ENCODE data around the gene CCNI2. TPM values are rescaled to one million over a fixed set of nuclear protein-coding genes. Genes with fewer than 3 reads are reported as not detected.

The CCNI2 gene
- total RNA-seq, 1 donor from 2014 or later = 0.55 TPM

DNA sequence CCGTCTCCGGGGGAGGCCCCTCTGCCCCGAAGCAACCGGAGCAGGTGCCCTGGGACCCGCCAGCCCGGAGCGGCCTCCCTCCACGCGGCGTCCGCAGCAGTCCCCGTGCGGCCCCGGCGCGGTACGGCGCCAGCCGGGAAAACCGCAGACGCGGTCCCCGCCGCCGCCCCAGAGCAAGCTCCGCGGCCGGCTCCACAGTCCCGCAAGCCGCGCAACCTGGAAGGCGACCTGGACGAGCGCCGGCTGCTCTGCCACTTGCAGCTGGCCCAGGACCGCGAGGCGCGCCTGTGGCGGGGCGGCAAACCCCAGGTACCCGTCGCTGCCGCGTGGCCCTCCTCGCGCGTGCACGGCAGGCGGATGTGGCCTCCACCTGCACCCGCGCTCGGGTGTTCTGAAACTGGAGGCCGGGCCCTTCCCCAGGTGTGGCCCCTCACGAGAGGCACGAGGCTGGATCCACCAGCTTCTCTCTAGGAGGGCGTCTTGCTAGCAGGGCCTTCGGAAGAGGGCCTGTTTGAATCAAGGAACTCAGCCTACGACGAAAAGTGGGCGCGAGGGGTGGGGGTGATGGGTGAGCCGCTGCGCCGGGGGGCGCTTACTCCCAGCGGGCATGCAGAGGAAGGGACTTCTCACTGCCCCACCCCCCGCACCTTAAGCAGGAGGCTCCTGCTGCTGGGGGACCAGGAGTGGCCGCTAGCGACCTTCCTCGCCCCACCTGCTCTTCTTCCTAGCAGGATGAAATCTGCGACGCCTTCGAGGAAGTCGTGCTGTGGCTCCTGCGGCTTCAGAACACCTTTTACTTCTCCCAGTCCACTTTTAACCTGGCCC, 602 bp downstream of the CCNI2 start:
- intact Hi-C loops (cut with DNase I) = no loop called here
- peak overlapping the region; percentile 52 for H3K4me3 ChIP-seq

GRCh38 chr5:132748522-132749000, 1.3 kb downstream of the CCNI2 start:
- no peak for TF ChIP-seq CTCF (IDR thresholded peaks at IDR 0.05)
- ATAC-seq (no peak), DNase-seq (no peak)
- intact Hi-C loops (cut with DNase I) = no loop called here
- no peaks in the 10 kb centered on the region for H3K9me3 ChIP-seq
- H3K27ac ChIP-seq = no peak overlapping the region
- no peak overlapping the region for H3K4me3 ChIP-seq
- H3K4me1 ChIP-seq = peaks cover 6% of the 10 kb centered on the region
- peaks cover 24% of the 10 kb centered on the region for H3K27me3 ChIP-seq
- H3K36me3 ChIP-seq = no peaks in the 10 kb centered on the region

More for the DNA sequence above, 602 bp downstream of the CCNI2 start:
- Histone ChIP-seq H3K27me3 (peaks cover 24% of the 10 kb centered on the region), H3K9me3 (no peaks in the 10 kb centered on the region), H3K27ac (peak overlapping the region; percentile 18), H3K4me1 (peaks cover 6% of the 10 kb centered on the region), H3K36me3 (no peaks in the 10 kb centered on the region)
- TF ChIP-seq CTCF (IDR thresholded peaks at IDR 0.05) = no peak
- ATAC-seq (peak; percentile 59), DNase-seq (no peak)

DNA sequence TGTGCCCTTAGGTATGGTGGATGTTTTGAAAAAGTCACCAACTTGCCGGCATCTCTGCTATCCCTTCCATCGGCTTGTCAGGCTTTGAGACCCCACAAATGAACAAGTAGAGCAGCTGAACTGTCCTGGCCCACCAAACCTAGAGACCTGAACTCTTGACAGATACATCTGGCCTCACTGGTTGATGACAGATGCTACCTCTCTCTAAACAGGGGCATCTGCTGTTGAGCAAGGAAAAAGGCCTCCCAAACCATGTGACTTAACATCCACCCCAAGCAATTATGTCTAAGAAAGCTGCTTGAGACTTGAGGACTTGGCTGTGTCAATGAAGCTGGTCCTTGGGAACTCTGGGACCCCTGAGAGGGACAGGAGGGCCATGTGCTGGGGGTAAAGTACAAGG, 2.3 kb downstream of the CCNI2 start:
- no peak overlapping the region for H3K4me3 ChIP-seq
- ATAC-seq (no peak), DNase-seq (no peak)

GRCh38 chr5:132750471-132751230, 3.4 kb downstream of the CCNI2 start:
- Histone ChIP-seq H3K27ac (no peak overlapping the region), H3K36me3 (no peaks in the 10 kb centered on the region), H3K9me3 (no peaks in the 10 kb centered on the region), H3K27me3 (peaks cover 16% of the 10 kb centered on the region), H3K4me1 (peaks cover 6% of the 10 kb centered on the region), H3K4me3 (no peak overlapping the region)
- intact Hi-C loops (cut with DNase I) = no loop called here
- no peak for TF ChIP-seq CTCF (IDR thresholded peaks at IDR 0.05)
- no peak for DNase-seq
- no peak for ATAC-seq

More for the DNA sequence above, 2.3 kb downstream of the CCNI2 start:
- Histone ChIP-seq H3K27me3 (peaks cover 24% of the 10 kb centered on the region), H3K27ac (no peak overlapping the region), H3K9me3 (no peaks in the 10 kb centered on the region), H3K4me1 (peaks cover 6% of the 10 kb centered on the region), H3K36me3 (no peaks in the 10 kb centered on the region)
- intact Hi-C loops (cut with DNase I) = no loop called here
- TF ChIP-seq CTCF (IDR thresholded peaks at IDR 0.05) = no peak

DNA sequence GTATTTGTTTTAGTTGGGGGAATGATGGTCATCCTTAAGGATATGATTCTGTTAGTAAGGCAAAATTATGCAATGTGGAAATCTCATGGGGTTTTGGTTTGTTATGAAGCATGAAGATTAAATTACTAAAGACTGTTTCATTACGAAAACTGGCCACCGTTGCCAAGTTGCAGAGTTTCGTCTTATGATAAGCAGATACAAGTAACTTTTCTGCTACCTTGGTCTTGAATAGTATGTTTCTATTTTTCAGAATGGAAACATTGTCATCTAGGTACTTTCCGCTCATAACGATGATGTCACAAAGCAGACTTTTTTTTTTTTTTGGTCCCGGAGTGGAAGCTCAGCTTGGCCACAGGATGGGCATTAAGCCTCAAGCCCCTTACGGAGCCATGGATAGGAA, 4.2 kb downstream of the CCNI2 start:
- intact Hi-C loops (cut with DNase I) = no loop called here
- H3K27ac ChIP-seq = no peak overlapping the region

More for the DNA sequence above, 4.2 kb downstream of the CCNI2 start:
- Histone ChIP-seq H3K27me3 (peaks cover 14% of the 10 kb centered on the region), H3K4me1 (peaks cover 6% of the 10 kb centered on the region), H3K4me3 (no peak overlapping the region), H3K36me3 (no peaks in the 10 kb centered on the region), H3K9me3 (no peaks in the 10 kb centered on the region)
- DNase-seq (no peak), ATAC-seq (no peak)
- TF ChIP-seq CTCF (IDR thresholded peaks at IDR 0.05) = no peak
